Heart left ventricle (tissue), 13 donors: Measurements from ENCODE around the gene LGALS9.
"Not testable (repeated sequence)": the region's sequence is repeated elsewhere in the genome, so short reads cannot be mapped to it uniquely, and the experiment has no call there.

Experiments used
- CTCF ChIP-seq, 12 donors: fragments of 200-600 bp; sonication (generic) in 4 of 12; IDR thresholded peaks; one replicate each; pipeline versions ENCODE4 v1.5.0 to v1.8.0; 2018 to 2022; ENCODE audit warnings: antibody characterized with exemption in 12 of 12, mild to moderate bottlenecking in 5 of 12
- POLR2A ChIP-seq, 2 donors: fragments of 450-650 bp; IDR thresholded peaks; one replicate each; pipeline ENCODE4 v1.6.1; 2017; ENCODE audit warnings: antibody characterized with exemption in 2 of 2, mild to moderate bottlenecking in 2 of 2, moderate library complexity in 2 of 2
- donor health status: ischemic (EF 13 %, LVEDD 7.1; RV severe dilation, severe dysfunction).
- donor health status: DM: no; HTN: yes; CAD: no.
- donor health status: DM: no; HTN: no; CAD: no.
- donor health status: ischemic (EF 25% LVEDD 6.9; RV normal size, moderate dysfunction).
- donor health status: ischemic (EF 25% LVEDD 5.7; RV mildly dilated, moderate dysfunction).
- donor health status: ischemic (EF 35%, LVEDD 5.7; RV mildly dilated, moderate dysfunction).
- donor health status: nonischemic (EF 11% LVEDD 7.7; RV severe dilation, severe dysfunction).
- donor health status: DM: yes; HTN: yes; CAD: no.
- donor health status: PGD.
- donor health status: ischemic (EF 29% LVEDD 5.4; RV normal size, mild dysfunction).
- donor health status: nonischemic (EF 23%, LVEDD 6.1; RV moderate dilation, normal function).

GRCh38 chr17:27645621-27646020, 14.6 kb downstream of the LGALS9 start:
- TF ChIP-seq POLR2A, CTCF (IDR thresholded peaks at IDR 0.05): not testable (repeated sequence)
